Measurements from ENCODE around the gene ADAD1.

- TF ChIP-seq POLR2A (IDR thresholded peaks at IDR 0.05; ENCODE audit: low read depth, low read length) (no peak), POLR2AphosphoS5 (IDR thresholded peaks at IDR 0.05; ENCODE audit: low read depth, low read length) (no peak), PAX5 (IDR thresholded peaks at IDR 0.05; ENCODE audit: insufficient read depth, low read length, severe bottlenecking) (no peak), SPI1 (IDR thresholded peaks at IDR 0.05; ENCODE audit: low read depth, low read length) (no peak), TAF1 (IDR thresholded peaks at IDR 0.05; ENCODE audit: low read depth, low read length) (no peak)
Observed at GRCh38 chr4:122377352-122377751, 1.5 kb upstream of the ADAD1 start.
